Testis (tissue), 2 donors: ENCODE results near the gene MPZL3.

Experiments used
- CTCF ChIP-seq, 3 experiments: fragments of 450-650 bp in 2 of 3; fragments of 200-600 bp in 1 of 3; sonication (generic) in 1 of 3; IDR thresholded peaks; one replicate each; pipeline ENCODE4 v1.5.1; 2016 to 2019; ENCODE audit warnings: antibody characterized with exemption in 3 of 3, mild to moderate bottlenecking in 2 of 3, moderate library complexity in 1 of 3
- POLR2A ChIP-seq: fragments of 450-650 bp; IDR thresholded peaks from one replicate; pipeline ENCODE4 v1.6.1; 2017; ENCODE audit warnings: antibody characterized with exemption, mild to moderate bottlenecking, moderate library complexity

DNA sequence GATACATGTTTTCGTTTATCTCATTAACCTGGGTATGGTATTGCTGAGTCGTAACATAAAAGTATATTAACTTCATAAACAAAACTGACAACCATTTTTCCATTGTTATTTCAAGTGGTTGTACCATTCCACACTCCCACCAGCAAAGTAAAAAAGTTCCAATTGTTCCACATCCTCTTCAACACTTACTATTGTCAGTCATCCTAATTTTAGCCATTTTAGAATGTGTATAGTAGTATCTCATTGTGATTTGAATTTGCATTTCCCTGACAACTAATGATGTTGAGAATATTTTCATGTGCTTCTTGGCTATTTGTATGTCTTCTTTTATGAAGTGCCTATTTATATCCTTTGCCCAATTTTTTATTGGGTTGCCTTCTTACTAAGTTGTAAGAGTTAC is 41.9 kb upstream of the MPZL3 start:
- TF ChIP-seq CTCF (IDR thresholded peaks at IDR 0.05) (no peak), POLR2A (no peak)
